OCI-LY3 (cell line): Measurements from ENCODE around the gene APOL4.
"Not testable (repeated sequence)": the region's sequence is repeated elsewhere in the genome, so short reads cannot be mapped to it uniquely, and the experiment has no call there.

Experiments used
- H2AFZ ChIP-seq: fragments of 200-600, 300-600 bp; shearing (Covaris generic); 2 replicates; pipeline ENCODE4 v1.6.0; 2014; ENCODE audit warnings: antibody characterized with exemption, low read depth, low read length
- H3K27ac ChIP-seq: fragments of 200-600, 300-600 bp; sonication (generic); 2 replicates; pipeline ENCODE4 v1.5.1; 2014; ENCODE audit warnings: mild to moderate bottlenecking, low read length, moderate library complexity, mixed read lengths
- H3K27me3 ChIP-seq: fragments of 200-600, 300-600 bp; sonication (generic); 2 replicates; pipeline ENCODE4 v1.6.1; 2014; ENCODE audit warnings: low read depth, low read length, mixed read lengths
- H3K36me3 ChIP-seq: fragments of 200-600, 300-600 bp; sonication (generic); replicated peaks from 2 replicates; pipeline ENCODE3; 2014; ENCODE audit warnings: low read depth, low read length, mixed read lengths
- H3K4me1 ChIP-seq: fragments of 300-600, 200-600 bp; sonication (generic); 2 replicates; pipeline ENCODE4 v1.6.1; 2014; ENCODE audit warnings: low read length, mixed read lengths
- H3K4me2 ChIP-seq: fragments of 200-600, 300-600 bp; sonication (generic); 2 replicates; pipeline ENCODE4 v1.6.1; 2014; ENCODE audit warnings: low read length, mixed read lengths
- H3K4me3 ChIP-seq: fragments of 300-600, 200-600 bp; sonication (generic); 2 replicates; pipeline ENCODE4 v1.5.1; 2014; ENCODE audit warnings: antibody characterized with exemption, mild to moderate bottlenecking, low read length, moderate library complexity
- H3K79me2 ChIP-seq: fragments of 300-600, 200-600 bp; shearing (Covaris generic); 2 replicates; pipeline ENCODE4 v1.6.1; 2014; ENCODE audit warnings: mild to moderate bottlenecking, low read length, mixed read lengths
- H3K9ac ChIP-seq: fragments of 300-600, 200-600 bp; shearing (Covaris generic); 2 replicates; pipeline ENCODE4 v1.6.0; 2014; ENCODE audit warnings: mild to moderate bottlenecking, low read length, moderate library complexity
- H3K9me3 ChIP-seq: fragments of 200-600, 300-600 bp; shearing (Covaris generic); 2 replicates; pipeline ENCODE4 v1.6.1; 2014; ENCODE audit warnings: low read length, mixed read lengths; ENCODE audit not compliant: insufficient read depth
- H4K20me1 ChIP-seq: fragments of 200-600, 300-600 bp; sonication (generic); 2 replicates; pipeline ENCODE4 v1.6.1; 2016; ENCODE audit warnings: low read length, mixed read lengths; ENCODE audit not compliant: insufficient read depth
- CTCF ChIP-seq: fragments of 200-600, 300-600 bp; sonication (generic); IDR thresholded peaks from 2 replicates; pipeline ENCODE4 v1.5.1; 2014; ENCODE audit warnings: antibody characterized with exemption, low read length, low read depth
- EZH2phosphoT487 ChIP-seq: fragments of 200-600 bp; shearing (Covaris generic); IDR thresholded peaks from 2 replicates; pipeline ENCODE4 v1.6.1; 2018; ENCODE audit warnings: antibody characterized with exemption, mixed run types, low read depth

Gene APOL4

GRCh38 chr22:36208162-36208765 lies 6.7 kb upstream of the APOL4 start:
- Histone ChIP-seq H3K4me1 (peaks cover 19% of the 10 kb centered on the region), H3K4me2 (no peak overlapping the region), H2AFZ (no peak overlapping the region), H3K36me3 (no peaks in the 10 kb centered on the region), H3K4me3 (no peak overlapping the region), H3K9me3 (no peaks in the 10 kb centered on the region; the same call in 1 of the 2 replicates), H4K20me1 (no peaks in the 10 kb centered on the region), H3K9ac (no peak overlapping the region), H3K27me3 (peaks cover 6% of the 10 kb centered on the region; the same call in 1 of the 2 replicates), H3K27ac (no peak overlapping the region), H3K79me2 (no peaks in the 10 kb centered on the region)
- no peak for TF ChIP-seq EZH2phosphoT487

GRCh38 chr22:36206255-36206654 lies 4.6 kb upstream of the APOL4 start:
- no peak for TF ChIP-seq CTCF
- no peak for TF ChIP-seq EZH2phosphoT487
- H2AFZ ChIP-seq = no peak overlapping the region
- H4K20me1 ChIP-seq = no peaks in the 10 kb centered on the region
- H3K4me3 ChIP-seq = no peak overlapping the region
- H3K79me2 ChIP-seq = no peaks in the 10 kb centered on the region
- H3K27me3 ChIP-seq = peaks cover 3% of the 10 kb centered on the region; the same call in 1 of the 2 replicates
- no peak overlapping the region for H3K4me2 ChIP-seq
- no peaks in the 10 kb centered on the region for H3K36me3 ChIP-seq
- no peak overlapping the region for H3K27ac ChIP-seq
- no peak overlapping the region for H3K9ac ChIP-seq
- H3K4me1 ChIP-seq = peaks cover 12% of the 10 kb centered on the region
- H3K9me3 ChIP-seq = no peaks in the 10 kb centered on the region; the same call in 1 of the 2 replicates

- H3K27ac ChIP-seq, H3K9ac ChIP-seq, H4K20me1 ChIP-seq, H3K9me3 ChIP-seq, H3K4me3 ChIP-seq, H3K27me3 ChIP-seq, H3K79me2 ChIP-seq, H3K4me2 ChIP-seq, H2AFZ ChIP-seq, H3K36me3 ChIP-seq: not testable (repeated sequence)
- peaks cover 11% of the 10 kb centered on the region for H3K4me1 ChIP-seq
Observed at GRCh38 chr22:36205573-36205972, 4.0 kb upstream of the APOL4 start.

- no peaks in the 10 kb centered on the region for H3K79me2 ChIP-seq
- TF ChIP-seq EZH2phosphoT487 = no peak
- no peak overlapping the region for H3K9ac ChIP-seq
- no peak overlapping the region for H2AFZ ChIP-seq
- no peaks in the 10 kb centered on the region; the same call in 1 of the 2 replicates for H3K9me3 ChIP-seq
- H3K27ac ChIP-seq = no peak overlapping the region
- H3K4me2 ChIP-seq = no peak overlapping the region
- no peaks in the 10 kb centered on the region for H3K36me3 ChIP-seq
- H3K4me3 ChIP-seq = no peak overlapping the region
- H3K27me3 ChIP-seq = peaks cover 3% of the 10 kb centered on the region; the same call in 1 of the 2 replicates
- H4K20me1 ChIP-seq = no peaks in the 10 kb centered on the region
- peaks cover 5% of the 10 kb centered on the region; the same call in 1 of the 2 replicates for H3K4me1 ChIP-seq
Observed at GRCh38 chr22:36204632-36205015, 3.0 kb upstream of the APOL4 start.

- H3K4me1 ChIP-seq = peaks cover 3% of the 10 kb centered on the region; the same call in 1 of the 2 replicates
- TF ChIP-seq CTCF = no peak
- TF ChIP-seq EZH2phosphoT487 = no peak
- peaks cover 3% of the 10 kb centered on the region; the same call in 1 of the 2 replicates for H3K27me3 ChIP-seq
- H2AFZ ChIP-seq = no peak overlapping the region
- no peak overlapping the region for H3K4me3 ChIP-seq
- no peaks in the 10 kb centered on the region for H4K20me1 ChIP-seq
- H3K9ac ChIP-seq = no peak overlapping the region
- no peak overlapping the region for H3K27ac ChIP-seq
- no peaks in the 10 kb centered on the region for H3K79me2 ChIP-seq
- H3K36me3 ChIP-seq = no peaks in the 10 kb centered on the region
- no peak overlapping the region for H3K4me2 ChIP-seq
- H3K9me3 ChIP-seq = no peaks in the 10 kb centered on the region; the same call in 1 of the 2 replicates
Observed at GRCh38 chr22:36204001-36204631, 2.5 kb upstream of the APOL4 start.

GRCh38 chr22:36203441-36203840 lies 1.8 kb upstream of the APOL4 start:
- not testable (repeated sequence) for H4K20me1 ChIP-seq, H3K4me1 ChIP-seq, H3K27ac ChIP-seq, H3K4me2 ChIP-seq, H3K27me3 ChIP-seq, H3K9ac ChIP-seq, H2AFZ ChIP-seq, H3K79me2 ChIP-seq, H3K4me3 ChIP-seq, H3K36me3 ChIP-seq, H3K9me3 ChIP-seq

GRCh38 chr22:36202906-36203305 lies 1.3 kb upstream of the APOL4 start:
- not testable (repeated sequence) for H3K4me1 ChIP-seq, H3K27ac ChIP-seq, H3K4me3 ChIP-seq, H3K27me3 ChIP-seq, H2AFZ ChIP-seq, H3K36me3 ChIP-seq, H3K79me2 ChIP-seq, H4K20me1 ChIP-seq, H3K4me2 ChIP-seq, H3K9ac ChIP-seq, H3K9me3 ChIP-seq
